Posterior cingulate gyrus (tissue), 11 donors: ENCODE measurements around the gene PADI2.

Source experiments
- DNase-seq, 10 donors: peaks; one replicate each; pipeline versions ENCODE4 v3.0.0 to v3.0.0-alpha.2; 2020 to 2021; ENCODE audit warnings: mixed read lengths in 3 of 10
- intact Hi-C: fragments of 100-400 bp; cut with DNase I; formaldehyde crosslinking; loops from one replicate; pipeline ENCODE4 v1.15.1; 2023

The PADI2 gene

GRCh38 chr1:17118268-17118667 is 983 bp downstream of the PADI2 start:
- no peak for DNase-seq
- intact Hi-C loops, result loop anchor here (2.0 kb wide), 1 partner anchor 29 kb away; no protein-coding TSS in a partner anchor

- intact Hi-C loops, result loop anchor here (2.0 kb wide), 1 partner anchor 29 kb away; no protein-coding TSS in a partner anchor
- DNase-seq, result peak in 2 of 10 donors; percentile 39 to 86
These were observed 1.6 kb downstream of the PADI2 start for GRCh38 chr1:17117451-17118265.

- intact Hi-C loops, result no loop called here
- DNase-seq, result no peak
These were observed 2.6 kb downstream of the PADI2 start for GRCh38 chr1:17116643-17117042.

- DNase-seq, result no peak
These were observed 5.3 kb downstream of the PADI2 start for GRCh38 chr1:17113963-17114362.

GRCh38 chr1:17112496-17113236 is 6.6 kb downstream of the PADI2 start:
- no peak for DNase-seq
- intact Hi-C loops, result no loop called here

More at GRCh38 chr1:17113963-17114362, 5.3 kb downstream of the PADI2 start:
- intact Hi-C loops, result no loop called here

GRCh38 chr1:17112076-17112475 is 7.2 kb downstream of the PADI2 start:
- no peak for DNase-seq
- intact Hi-C loops, result no loop called here

GRCh38 chr1:17110555-17110926 is 8.7 kb downstream of the PADI2 start:
- no peak for DNase-seq
- intact Hi-C loops, result no loop called here

GRCh38 chr1:17109892-17110554 is 9.2 kb downstream of the PADI2 start:
- DNase-seq, result peak in 9 of 10 donors; percentile 48 to 96 (median 72)
- intact Hi-C loops, result no loop called here

- intact Hi-C loops, result no loop called here
- DNase-seq, result peak in 1 of 10 donors; percentile 47
These were observed 10.5 kb downstream of the PADI2 start for GRCh38 chr1:17108786-17109185.

GRCh38 chr1:17108360-17108759 is 10.9 kb downstream of the PADI2 start:
- DNase-seq, result peak in 1 of 10 donors; percentile 31
- intact Hi-C loops, result no loop called here

- intact Hi-C loops, result no loop called here
- no peak for DNase-seq
These were observed 14.5 kb downstream of the PADI2 start for GRCh38 chr1:17104782-17105181.

GRCh38 chr1:17102232-17102631 is 17.0 kb downstream of the PADI2 start:
- intact Hi-C loops, result no loop called here
- no peak for DNase-seq

GRCh38 chr1:17101261-17101660 is 18.0 kb downstream of the PADI2 start:
- intact Hi-C loops, result no loop called here
- no peak for DNase-seq

- DNase-seq, result peak in 1 of 10 donors; percentile 35
- intact Hi-C loops, result no loop called here
These were observed 19.5 kb downstream of the PADI2 start for GRCh38 chr1:17099616-17100340.

GRCh38 chr1:17098446-17099317 is 20.6 kb downstream of the PADI2 start:
- DNase-seq, result peak in 7 of 10 donors; percentile 34 to 92 (median 60)

GRCh38 chr1:17097787-17098186 is 21.5 kb downstream of the PADI2 start:
- DNase-seq, result no peak
- intact Hi-C loops, result no loop called here

More at GRCh38 chr1:17098446-17099317, 20.6 kb downstream of the PADI2 start:
- intact Hi-C loops, result no loop called here

GRCh38 chr1:17097147-17097546 is 22.1 kb downstream of the PADI2 start:
- intact Hi-C loops, result no loop called here
- DNase-seq, result no peak

GRCh38 chr1:17096584-17096983 is 22.7 kb downstream of the PADI2 start:
- intact Hi-C loops, result no loop called here
- DNase-seq, result no peak

GRCh38 chr1:17095141-17095540 is 24.1 kb downstream of the PADI2 start:
- intact Hi-C loops, result no loop called here
- no peak for DNase-seq
